WERI-Rb-1 (cell line): ENCODE measurements around the gene MAGEA3.
"Not testable (repeated sequence)": the region's sequence is repeated elsewhere in the genome, so short reads cannot be mapped to it uniquely, and the experiment has no call there.

ENCODE experiments used
- DNase-seq: peaks from one replicate; pipeline ENCODE4 v3.0.0-alpha.2; 2020
- H3K27ac ChIP-seq: fragments of 250-450 bp; sonication (Bioruptor Pico); 2 replicates; pipeline ENCODE4 v1.5.1; 2020; ENCODE audit warnings: mild to moderate bottlenecking, moderate library complexity
- H3K27me3 ChIP-seq: fragments of 250-450 bp; sonication (Bioruptor Pico); 2 replicates; pipeline ENCODE4 v1.5.1; 2021; ENCODE audit warnings: mild to moderate bottlenecking, low read depth, moderate library complexity; ENCODE audit not compliant: insufficient read depth, severe bottlenecking
- H3K36me3 ChIP-seq: fragments of 250-450 bp; sonication (Bioruptor Pico); 2 replicates; pipeline ENCODE4 v1.5.1; 2020; ENCODE audit warnings: mild to moderate bottlenecking, moderate library complexity
- H3K4me3 ChIP-seq: 2 replicates; pipeline ENCODE4 v1.5.1; 2011; ENCODE audit warnings: low read depth, mild to moderate bottlenecking, control low read depth, low read length
- H3K9me3 ChIP-seq: fragments of 250-450 bp; sonication (Bioruptor Pico); 2 replicates; pipeline ENCODE4 v1.5.1; 2021; ENCODE audit warnings: mild to moderate bottlenecking, moderate library complexity; ENCODE audit not compliant: severe bottlenecking
- CTCF ChIP-seq: IDR thresholded peaks from 2 replicates; pipeline ENCODE4 v1.5.1; 2011; ENCODE audit warnings: low read depth, mild to moderate bottlenecking, control low read depth, inconsistent platforms, low read length

Gene MAGEA3

DNA sequence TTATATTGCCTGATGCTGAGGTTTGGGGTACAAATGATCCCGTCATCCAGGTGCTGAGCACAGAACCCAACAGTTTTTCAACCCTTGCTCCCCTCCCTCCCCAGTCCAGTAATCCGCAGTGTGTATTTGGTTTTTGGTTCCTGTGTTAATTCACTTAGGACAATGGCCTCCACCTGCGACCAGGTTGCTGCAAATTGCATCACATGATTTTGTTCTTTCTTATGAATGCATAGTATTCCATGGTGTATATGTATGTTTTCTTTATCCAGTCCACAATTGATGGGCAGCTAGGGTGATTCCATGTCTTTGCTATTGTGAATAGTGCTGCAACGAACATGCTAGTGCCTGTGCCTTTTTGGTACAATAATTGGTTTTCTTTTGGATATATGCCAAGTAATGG is 35.5 kb upstream of the MAGEA3 start:
- no peaks in the 10 kb centered on the region; the same call in 1 of the 2 replicates for H3K36me3 ChIP-seq
- TF ChIP-seq CTCF, result no peak
- H3K27me3 ChIP-seq, result no peaks in the 10 kb centered on the region
- no peak overlapping the region for H3K4me3 ChIP-seq
- no peaks in the 10 kb centered on the region for H3K9me3 ChIP-seq
- H3K27ac ChIP-seq, result no peak overlapping the region
- DNase-seq, result no peak

GRCh38 chrX:152674135-152674534 is 24.5 kb upstream of the MAGEA3 start:
- DNase-seq, result no peak
- no peaks in the 10 kb centered on the region for H3K9me3 ChIP-seq
- no peak overlapping the region for H3K27ac ChIP-seq
- no peaks in the 10 kb centered on the region for H3K36me3 ChIP-seq
- TF ChIP-seq CTCF, result no peak
- H3K4me3 ChIP-seq, result no peak overlapping the region
- peaks cover 3% of the 10 kb centered on the region for H3K27me3 ChIP-seq

GRCh38 chrX:152674652-152675051 is 23.9 kb upstream of the MAGEA3 start:
- H3K27ac ChIP-seq, H3K27me3 ChIP-seq, H3K9me3 ChIP-seq, H3K36me3 ChIP-seq, DNase-seq, H3K4me3 ChIP-seq: not testable (repeated sequence)

DNA sequence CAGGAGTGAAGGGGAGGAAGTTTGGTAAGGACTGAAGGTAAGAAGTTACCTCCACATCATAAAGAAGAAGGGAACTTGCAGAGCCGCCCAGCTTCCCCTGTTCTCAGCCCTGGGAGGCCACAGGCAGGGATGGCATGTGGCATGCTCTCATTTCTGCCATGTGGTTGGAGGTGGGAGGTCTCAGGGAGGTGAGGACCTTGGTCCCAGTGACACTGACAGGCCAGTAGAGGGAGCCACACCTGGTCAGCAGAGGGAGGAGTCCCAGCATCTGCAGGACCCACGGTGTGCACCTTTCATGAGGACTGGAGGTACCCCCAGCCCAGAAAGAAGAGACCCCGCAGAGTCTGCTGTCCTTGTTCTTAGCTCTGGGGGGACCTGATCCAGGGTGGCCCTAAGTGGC is 17.6 kb upstream of the MAGEA3 start:
- not testable (repeated sequence) for H3K36me3 ChIP-seq, H3K27ac ChIP-seq, H3K9me3 ChIP-seq, H3K27me3 ChIP-seq, DNase-seq, H3K4me3 ChIP-seq

DNA sequence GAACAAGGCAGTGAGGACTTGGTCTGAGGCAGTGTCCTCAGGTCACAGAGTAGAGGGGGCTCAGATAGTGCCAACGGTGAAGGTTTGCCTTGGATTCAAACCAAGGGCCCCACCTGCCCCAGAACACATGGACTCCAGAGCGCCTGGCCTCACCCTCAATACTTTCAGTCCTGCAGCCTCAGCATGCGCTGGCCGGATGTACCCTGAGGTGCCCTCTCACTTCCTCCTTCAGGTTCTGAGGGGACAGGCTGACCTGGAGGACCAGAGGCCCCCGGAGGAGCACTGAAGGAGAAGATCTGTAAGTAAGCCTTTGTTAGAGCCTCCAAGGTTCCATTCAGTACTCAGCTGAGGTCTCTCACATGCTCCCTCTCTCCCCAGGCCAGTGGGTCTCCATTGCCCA is 1.8 kb downstream of the MAGEA3 start:
- H3K9me3 ChIP-seq, H3K36me3 ChIP-seq, H3K27ac ChIP-seq, H3K27me3 ChIP-seq, DNase-seq, H3K4me3 ChIP-seq: not testable (repeated sequence)

DNA sequence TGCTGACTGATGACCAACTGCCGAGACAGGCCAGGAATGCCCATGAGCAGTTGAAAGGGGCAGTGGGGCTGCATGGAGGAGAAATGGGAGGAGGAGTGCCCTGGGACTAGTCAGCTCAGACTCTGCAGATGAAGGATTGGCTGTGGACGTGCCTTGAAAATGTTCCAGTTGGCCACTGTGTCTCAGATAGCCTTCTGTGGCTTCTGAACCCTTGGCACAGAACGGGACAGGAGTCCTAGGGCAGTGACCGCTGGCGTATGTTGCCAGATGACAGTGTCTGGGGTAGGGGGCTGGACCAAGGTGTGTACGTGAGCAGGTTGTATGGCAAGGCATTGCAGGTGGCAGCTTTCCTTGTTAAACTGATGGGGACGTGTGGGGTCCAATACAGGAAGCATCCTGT is 7.9 kb downstream of the MAGEA3 start:
- not testable (repeated sequence) for H3K27me3 ChIP-seq, DNase-seq, H3K36me3 ChIP-seq, H3K27ac ChIP-seq, H3K9me3 ChIP-seq, H3K4me3 ChIP-seq

DNA sequence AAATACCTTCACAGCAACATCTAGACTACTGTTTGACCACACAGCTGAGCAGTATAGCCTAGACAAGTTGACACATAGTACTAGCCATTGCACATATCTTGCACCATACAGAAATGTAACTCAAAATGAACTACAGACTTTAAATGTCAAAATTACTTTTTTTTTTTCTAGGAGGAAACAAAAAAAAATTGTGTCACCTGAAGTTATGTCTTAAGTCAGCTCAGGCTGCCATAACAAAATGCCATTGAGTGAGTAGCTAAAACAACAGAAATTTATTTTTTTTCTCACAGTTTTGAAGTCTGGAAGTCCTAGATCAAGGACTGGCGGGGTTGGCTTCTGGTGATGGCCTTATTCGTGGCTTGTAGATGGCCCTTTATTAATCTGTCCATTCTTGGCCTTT is 10.6 kb downstream of the MAGEA3 start, which contains the start of gene CSAG2:
Gene CSAG2 (minus strand): TSS at position 101 of the 400 bp plus-strand sequence. CDS start 161 bp downstream, outside the sequence.
- DNase-seq, H3K4me3 ChIP-seq, H3K9me3 ChIP-seq, H3K36me3 ChIP-seq, H3K27ac ChIP-seq, H3K27me3 ChIP-seq: not testable (repeated sequence)

DNA sequence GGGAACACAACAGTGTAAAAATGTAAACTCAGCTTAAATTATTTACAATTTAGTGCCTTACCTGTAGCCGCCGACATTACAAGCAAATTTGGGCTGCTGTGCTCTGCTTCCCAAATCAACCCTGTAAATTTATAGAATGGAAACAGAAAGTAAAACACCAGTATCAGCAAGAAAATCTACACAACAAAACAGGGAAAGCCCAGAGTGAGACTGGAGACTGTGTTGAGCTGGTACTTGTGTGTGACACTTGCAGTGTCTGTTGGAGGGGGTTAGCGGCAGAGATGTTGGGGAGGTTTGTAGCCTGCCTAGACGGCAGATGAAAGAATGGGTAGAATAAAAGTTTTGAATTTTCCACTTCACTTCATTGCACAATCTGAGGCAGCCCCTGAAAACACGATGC is 14.6 kb downstream of the MAGEA3 start:
- not testable (repeated sequence) for DNase-seq, H3K9me3 ChIP-seq, H3K4me3 ChIP-seq, H3K27me3 ChIP-seq, H3K27ac ChIP-seq, H3K36me3 ChIP-seq

GRCh38 chrX:152713815-152714787 is 15.5 kb downstream of the MAGEA3 start, which contains the start of gene MAGEA2B:
MAGEA2B (plus strand) TSS chrX:152714628; CDS start chrX:152717107, 2,479 bp downstream.
- not testable (repeated sequence) for H3K27ac ChIP-seq, H3K4me3 ChIP-seq, H3K9me3 ChIP-seq, H3K27me3 ChIP-seq, DNase-seq, H3K36me3 ChIP-seq
